ENCODE results near the gene MLLT3.

Gene MLLT3

DNA sequence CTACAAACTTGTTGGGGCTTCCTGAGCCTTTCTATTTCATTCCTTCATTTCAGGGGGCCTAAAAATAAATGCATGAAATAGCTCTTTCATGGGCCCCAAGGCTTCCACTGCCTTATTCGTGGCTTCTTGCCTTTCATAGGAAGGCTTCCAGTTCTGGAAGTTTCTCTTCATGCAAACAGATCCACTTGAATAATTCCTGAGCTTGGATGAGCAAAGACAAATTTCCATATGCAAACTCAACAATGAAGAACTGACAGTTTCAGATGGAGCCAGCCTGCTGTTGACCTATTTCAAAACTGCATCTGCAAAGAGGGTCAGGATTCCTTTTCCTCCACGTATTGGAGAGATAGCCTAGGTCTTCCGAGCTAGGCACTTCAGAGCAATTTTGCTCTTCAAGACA lies 142.1 kb downstream of the MLLT3 start:
- in situ Hi-C loops (cut with HindIII; ENCODE audit: low sequenced_read_pairs), result no loop called here

- in situ Hi-C loops (cut with HindIII; ENCODE audit: low sequenced_read_pairs), result loop anchor here (10.0 kb wide), 1 partner anchor 85 kb away; no protein-coding TSS in a partner anchor
Observed at GRCh38 chr9:20479419-20480155, 142.7 kb downstream of the MLLT3 start.

DNA sequence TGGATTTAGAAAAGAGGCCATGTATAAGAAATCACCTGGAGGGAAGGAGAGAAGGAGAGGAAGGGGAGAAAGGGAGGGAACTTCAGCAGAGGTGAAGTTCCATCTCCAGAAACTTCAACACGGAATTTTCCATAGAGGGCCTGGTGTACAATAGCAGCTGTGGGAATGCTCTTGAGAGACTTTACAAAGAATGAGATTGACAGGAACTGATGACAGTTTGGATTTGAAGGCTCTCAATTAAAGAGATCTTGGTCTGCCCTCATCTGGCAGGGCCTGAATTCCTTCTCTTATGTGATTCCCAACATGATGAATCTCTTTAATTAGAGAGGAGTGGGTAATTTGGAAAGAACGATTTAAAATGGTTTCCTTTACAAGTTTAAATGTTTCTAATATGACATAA lies 143.5 kb downstream of the MLLT3 start:
- in situ Hi-C loops (cut with HindIII; ENCODE audit: low sequenced_read_pairs), result loop anchor here (10.0 kb wide), 1 partner anchor 84 kb away; no protein-coding TSS in a partner anchor

- in situ Hi-C loops (cut with HindIII; ENCODE audit: low sequenced_read_pairs), result loop anchor here (10.0 kb wide), 1 partner anchor 83 kb away; no protein-coding TSS in a partner anchor
Observed at GRCh38 chr9:20477940-20478620, 144.2 kb downstream of the MLLT3 start.

DNA sequence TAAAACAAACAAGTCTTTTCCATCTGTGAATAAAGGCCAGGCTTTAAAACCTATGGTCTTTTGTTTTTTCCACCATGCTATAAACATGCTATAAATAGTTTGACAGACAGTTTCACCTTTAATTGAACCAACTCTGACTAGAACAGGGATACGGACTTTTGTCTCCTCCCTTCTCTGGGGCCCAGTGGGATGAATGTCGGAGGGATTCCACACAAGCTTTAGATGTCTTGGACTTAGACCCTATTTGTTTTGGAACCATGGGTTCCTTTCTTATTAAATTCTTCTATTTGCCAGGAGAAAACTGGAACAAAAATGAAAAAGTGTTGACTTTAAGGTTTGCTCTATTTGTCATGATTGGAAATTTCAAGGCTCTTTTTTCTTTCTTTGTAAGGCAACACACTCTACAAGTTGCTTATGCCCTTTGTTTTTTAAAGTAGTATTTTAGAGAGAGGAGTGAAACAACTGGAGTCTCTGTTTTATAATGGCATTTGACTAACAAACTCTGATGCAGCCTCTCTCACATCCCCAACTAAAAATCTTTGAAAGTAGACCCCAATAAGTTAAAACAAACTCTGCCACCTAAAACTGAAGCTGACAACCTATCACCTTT lies 145.3 kb downstream of the MLLT3 start:
- in situ Hi-C loops (cut with HindIII; ENCODE audit: low sequenced_read_pairs), result loop anchor here (10.0 kb wide), 1 partner anchor 82 kb away; no protein-coding TSS in a partner anchor

DNA sequence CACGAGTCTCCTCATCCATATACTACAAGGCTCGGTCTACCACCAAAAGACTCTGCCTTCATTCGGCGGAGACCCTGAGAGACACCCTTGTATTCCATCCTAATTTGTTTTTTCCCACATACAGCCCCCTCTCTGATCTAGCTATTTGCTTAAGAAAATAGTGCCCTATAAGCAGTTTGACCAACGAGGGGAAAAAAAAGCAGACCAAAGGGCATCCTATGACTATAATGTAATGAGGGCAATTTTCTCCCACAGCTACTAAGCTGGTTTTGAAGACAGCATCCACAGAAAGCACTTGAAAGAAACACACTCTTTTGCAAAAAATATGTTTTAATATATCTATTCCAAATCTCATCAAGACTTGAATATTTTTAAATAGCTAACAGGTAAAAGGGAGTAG lies 147.8 kb downstream of the MLLT3 start:
- in situ Hi-C loops (cut with HindIII; ENCODE audit: low sequenced_read_pairs), result loop anchor here (10.0 kb wide), 1 partner anchor 80 kb away; no protein-coding TSS in a partner anchor

DNA sequence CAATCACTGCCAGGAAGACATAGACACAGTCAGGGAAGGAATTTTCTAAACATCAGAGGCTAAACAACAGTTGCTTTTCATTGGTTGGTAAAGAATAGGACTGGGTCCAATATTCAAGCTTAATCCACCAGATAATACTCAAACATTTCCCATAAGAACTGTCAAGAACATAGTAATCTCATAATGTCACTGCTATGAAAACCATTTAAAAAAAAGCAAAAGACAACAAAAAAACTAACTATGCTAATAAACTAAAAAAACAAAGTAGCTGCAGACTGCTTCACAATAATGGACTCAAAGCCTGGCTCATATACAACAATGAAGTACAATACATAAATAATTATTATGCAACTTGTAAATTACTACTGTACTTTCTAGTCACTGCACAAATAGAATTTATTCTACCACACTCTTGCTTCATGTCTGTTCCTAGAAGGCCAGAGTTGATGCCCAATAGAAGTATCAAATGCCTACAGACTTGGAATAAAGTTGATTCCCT lies 148.7 kb downstream of the MLLT3 start:
- in situ Hi-C loops (cut with HindIII; ENCODE audit: low sequenced_read_pairs), result loop anchor here (10.0 kb wide), 1 partner anchor 79 kb away; no protein-coding TSS in a partner anchor

GRCh38 chr9:20472342-20473045 lies 149.8 kb downstream of the MLLT3 start:
- in situ Hi-C loops (cut with HindIII; ENCODE audit: low sequenced_read_pairs), result loop anchor here (10.0 kb wide), 1 partner anchor 78 kb away; no protein-coding TSS in a partner anchor

DNA sequence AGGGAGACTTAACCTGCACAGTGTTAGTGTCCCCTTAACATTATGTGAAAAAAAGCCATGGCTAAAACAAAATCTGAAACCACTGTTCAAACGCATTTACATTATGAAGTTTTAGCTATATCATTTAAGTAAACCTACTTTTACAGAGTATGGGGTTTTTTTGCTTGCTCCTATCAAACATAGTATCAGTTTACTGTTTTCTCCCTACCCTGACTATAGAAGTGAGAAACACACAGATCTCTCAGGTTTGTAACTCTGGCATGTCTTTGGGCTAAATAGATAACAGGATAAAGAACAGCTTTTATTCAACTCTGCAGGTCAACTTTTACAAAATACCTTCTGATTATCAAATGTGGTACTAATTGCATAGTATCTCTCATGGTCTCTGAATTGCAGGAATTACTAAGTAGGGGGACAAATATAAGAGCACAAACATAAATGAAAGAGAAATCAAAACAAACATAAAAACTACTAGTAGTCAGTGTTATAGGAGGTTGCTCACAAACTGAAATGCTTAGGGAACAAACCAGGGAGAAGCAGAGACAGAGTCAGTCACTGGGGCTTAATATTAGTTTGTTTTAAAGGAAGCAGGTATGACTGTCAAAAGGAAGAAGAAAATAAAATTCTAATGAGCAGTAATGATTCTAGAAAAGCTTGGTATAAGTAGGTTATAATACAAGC lies 155.8 kb downstream of the MLLT3 start:
- in situ Hi-C loops (cut with HindIII; ENCODE audit: low sequenced_read_pairs), result no loop called here

GRCh38 chr9:20464242-20464641 lies 158.1 kb downstream of the MLLT3 start:
- in situ Hi-C loops (cut with HindIII; ENCODE audit: low sequenced_read_pairs), result no loop called here

- in situ Hi-C loops (cut with HindIII; ENCODE audit: low sequenced_read_pairs), result no loop called here
Observed at GRCh38 chr9:20463823-20464222, 158.5 kb downstream of the MLLT3 start.

- in situ Hi-C loops (cut with HindIII; ENCODE audit: low sequenced_read_pairs), result no loop called here
Observed at GRCh38 chr9:20462410-20462809, 159.9 kb downstream of the MLLT3 start.

- in situ Hi-C loops (cut with HindIII; ENCODE audit: low sequenced_read_pairs), result no loop called here
Observed at GRCh38 chr9:20447291-20447690, 175.0 kb downstream of the MLLT3 start.

DNA sequence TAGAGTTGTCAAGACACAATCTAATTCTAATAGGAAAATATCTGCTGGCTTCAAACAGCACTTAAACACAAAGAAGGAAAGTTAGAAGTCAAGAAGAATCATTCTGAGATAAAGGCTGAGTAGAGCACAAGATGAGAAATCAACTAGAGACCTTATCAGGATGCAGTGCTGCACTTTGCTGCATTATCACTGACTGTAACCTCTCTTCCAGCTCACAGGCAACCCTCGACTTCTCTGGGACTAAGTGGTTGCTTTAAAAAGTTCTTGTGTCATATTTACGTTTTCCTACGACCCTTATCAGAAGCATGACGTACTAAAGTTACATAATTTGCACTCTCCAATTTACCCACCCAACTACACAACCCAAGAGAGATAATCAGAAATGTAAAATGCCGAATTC lies 176.1 kb downstream of the MLLT3 start:
- in situ Hi-C loops (cut with HindIII; ENCODE audit: low sequenced_read_pairs), result no loop called here

DNA sequence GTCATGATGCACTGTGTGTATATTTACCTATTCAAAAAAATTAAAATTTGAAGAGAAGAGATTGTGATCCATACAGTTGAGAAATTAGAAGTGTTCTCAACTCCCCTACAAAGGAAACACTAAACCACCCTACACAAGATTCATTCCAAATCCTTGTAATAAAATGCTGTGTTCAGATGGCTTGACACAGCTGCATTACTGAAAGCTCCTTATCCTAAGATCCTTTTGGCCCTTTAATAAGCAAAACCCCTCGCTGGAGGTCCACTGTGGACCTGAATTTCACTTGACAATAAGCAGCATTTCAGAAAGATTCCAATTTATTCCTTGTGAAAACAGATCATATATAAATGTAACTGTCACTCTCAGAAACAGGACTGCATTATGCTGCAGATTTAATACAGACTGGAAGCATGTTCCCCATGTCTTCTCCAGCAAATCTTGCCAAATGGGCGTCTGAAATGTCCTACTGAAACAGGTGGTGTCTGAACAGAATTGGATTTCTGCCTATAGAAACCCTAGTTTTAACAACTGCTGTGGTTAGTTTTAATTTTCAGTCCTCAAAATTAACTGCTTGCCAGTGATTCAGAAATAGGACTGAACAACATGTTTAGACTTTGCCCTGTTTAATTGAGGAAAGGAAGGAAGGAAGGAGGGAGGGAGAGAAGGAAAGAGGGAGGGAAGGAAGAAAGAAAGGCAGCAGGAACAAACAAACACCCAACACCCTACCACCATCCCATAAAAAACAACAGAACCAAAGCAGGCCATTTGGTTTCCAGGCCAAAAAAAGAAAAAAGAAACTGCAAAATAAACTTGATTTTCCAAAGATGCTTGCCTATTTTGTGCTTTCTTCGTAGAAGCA lies 179.6 kb downstream of the MLLT3 start:
- in situ Hi-C loops (cut with HindIII; ENCODE audit: low sequenced_read_pairs), result no loop called here

- in situ Hi-C loops (cut with HindIII; ENCODE audit: low sequenced_read_pairs), result no loop called here
Observed at GRCh38 chr9:20441711-20442423, 180.4 kb downstream of the MLLT3 start.

DNA sequence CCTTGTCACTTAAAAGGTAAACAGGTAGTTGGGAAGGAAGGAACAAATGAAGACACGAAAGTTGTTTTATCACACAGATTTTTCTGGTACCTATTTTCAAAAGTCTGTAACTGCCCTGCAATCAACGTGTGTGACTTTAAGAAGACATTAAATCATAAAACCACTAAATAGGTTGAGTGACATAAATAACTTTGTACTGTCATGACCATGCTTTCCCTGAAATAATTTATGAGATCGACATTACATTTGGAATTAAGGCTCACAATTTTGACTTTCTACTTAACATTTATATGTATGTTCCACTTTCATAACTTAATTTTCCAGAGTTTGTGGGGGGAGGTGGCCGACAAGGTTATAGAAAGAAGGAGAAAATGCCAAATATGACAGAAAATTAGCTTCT lies 181.1 kb downstream of the MLLT3 start:
- in situ Hi-C loops (cut with HindIII; ENCODE audit: low sequenced_read_pairs), result no loop called here

- in situ Hi-C loops (cut with HindIII; ENCODE audit: low sequenced_read_pairs), result no loop called here
Observed at GRCh38 chr9:20437476-20437875, 184.8 kb downstream of the MLLT3 start.
